ENCODE results near the gene PRR14. TPM values are rescaled to one million over a fixed set of nuclear protein-coding genes. Genes with fewer than 3 reads are reported as not detected.

The PRR14 gene
- total RNA-seq, 1 donor from 2014 or later, result 77.9 TPM

- DNase-seq (no peak), ATAC-seq (ENCODE audit: low read depth) (no peak)
- POLR2A ChIA-PET, result interaction anchor here (0.9 kb wide), 1 partner anchor 9 kb away, joined by 4 read pairs; no protein-coding TSS in a partner anchor
- H3K27ac Mint-ChIP-seq, result no peak overlapping the region
- no peaks in the 10 kb centered on the region for H3K9me3 Mint-ChIP-seq
- H3K36me3 Mint-ChIP-seq (ENCODE audit: low read depth), result peaks cover 60% of the 10 kb centered on the region
- CTCF ChIA-PET, result no interaction called here
- intact Hi-C loops (cut with micrococcal nuclease), result no loop called here
- no peaks in the 10 kb centered on the region for H3K27me3 Mint-ChIP-seq
- no peak overlapping the region for H3K4me3 Mint-ChIP-seq
- no peaks in the 10 kb centered on the region for H3K4me1 Mint-ChIP-seq
- TF ChIP-seq CTCF (IDR thresholded peaks at IDR 0.05), result no peak
Observed at GRCh38 chr16:30669026-30669902, 18.5 kb downstream of the PRR14 start.

- ChIA-PET CTCF (no interaction called here), POLR2A (no interaction called here)
- H3K27me3 Mint-ChIP-seq, result no peaks in the 10 kb centered on the region
- H3K27ac Mint-ChIP-seq, result peak overlapping the region; percentile 35
- TF ChIP-seq CTCF (IDR thresholded peaks at IDR 0.05), result no peak
- ATAC-seq (ENCODE audit: low read depth) (no peak), DNase-seq (no peak)
- intact Hi-C loops (cut with micrococcal nuclease), result no loop called here
- H3K4me1 Mint-ChIP-seq, result no peaks in the 10 kb centered on the region
- no peaks in the 10 kb centered on the region for H3K9me3 Mint-ChIP-seq
- peaks cover 55% of the 10 kb centered on the region for H3K36me3 Mint-ChIP-seq (ENCODE audit: low read depth)
- no peak overlapping the region for H3K4me3 Mint-ChIP-seq
Observed at GRCh38 chr16:30669903-30670824, 19.4 kb downstream of the PRR14 start.

GRCh38 chr16:30675143-30675542 is 24.4 kb downstream of the PRR14 start:
- no peak for DNase-seq
- Mint-ChIP-seq H3K27ac (no peak overlapping the region), H3K27me3 (no peaks in the 10 kb centered on the region), H3K36me3 (ENCODE audit: low read depth) (peaks cover 13% of the 10 kb centered on the region), H3K9me3 (no peaks in the 10 kb centered on the region), H3K4me3 (no peak overlapping the region), H3K4me1 (no peaks in the 10 kb centered on the region)
- CTCF ChIA-PET, result no interaction called here
- TF ChIP-seq CTCF (IDR thresholded peaks at IDR 0.05), result no peak
- ATAC-seq (ENCODE audit: low read depth), result no peak
- POLR2A ChIA-PET, result interaction anchor here (0.7 kb wide), 1 partner anchor 8 kb away, joined by 6 read pairs; no protein-coding TSS in a partner anchor
- intact Hi-C loops (cut with micrococcal nuclease), result no loop called here

GRCh38 chr16:30677931-30678585 is 27.3 kb downstream of the PRR14 start:
- H3K27ac Mint-ChIP-seq, result no peak overlapping the region
- CTCF ChIA-PET, result no interaction called here
- no peak overlapping the region for H3K4me3 Mint-ChIP-seq

More at GRCh38 chr16:30677931-30678585, 27.3 kb downstream of the PRR14 start:
- Mint-ChIP-seq H3K36me3 (ENCODE audit: low read depth) (no peaks in the 10 kb centered on the region), H3K27me3 (no peaks in the 10 kb centered on the region), H3K4me1 (peaks cover 2% of the 10 kb centered on the region), H3K9me3 (no peaks in the 10 kb centered on the region)
- ATAC-seq (ENCODE audit: low read depth), result no peak
- TF ChIP-seq CTCF (IDR thresholded peaks at IDR 0.05), result no peak
- POLR2A ChIA-PET, result interaction anchor here (0.7 kb wide), 1 partner anchor 50 kb away, joined by 3 read pairs; no protein-coding TSS in a partner anchor
- intact Hi-C loops (cut with micrococcal nuclease), result no loop called here
- no peak for DNase-seq
